ENCODE results near the gene ANKRD33B.

The ANKRD33B gene

DNA sequence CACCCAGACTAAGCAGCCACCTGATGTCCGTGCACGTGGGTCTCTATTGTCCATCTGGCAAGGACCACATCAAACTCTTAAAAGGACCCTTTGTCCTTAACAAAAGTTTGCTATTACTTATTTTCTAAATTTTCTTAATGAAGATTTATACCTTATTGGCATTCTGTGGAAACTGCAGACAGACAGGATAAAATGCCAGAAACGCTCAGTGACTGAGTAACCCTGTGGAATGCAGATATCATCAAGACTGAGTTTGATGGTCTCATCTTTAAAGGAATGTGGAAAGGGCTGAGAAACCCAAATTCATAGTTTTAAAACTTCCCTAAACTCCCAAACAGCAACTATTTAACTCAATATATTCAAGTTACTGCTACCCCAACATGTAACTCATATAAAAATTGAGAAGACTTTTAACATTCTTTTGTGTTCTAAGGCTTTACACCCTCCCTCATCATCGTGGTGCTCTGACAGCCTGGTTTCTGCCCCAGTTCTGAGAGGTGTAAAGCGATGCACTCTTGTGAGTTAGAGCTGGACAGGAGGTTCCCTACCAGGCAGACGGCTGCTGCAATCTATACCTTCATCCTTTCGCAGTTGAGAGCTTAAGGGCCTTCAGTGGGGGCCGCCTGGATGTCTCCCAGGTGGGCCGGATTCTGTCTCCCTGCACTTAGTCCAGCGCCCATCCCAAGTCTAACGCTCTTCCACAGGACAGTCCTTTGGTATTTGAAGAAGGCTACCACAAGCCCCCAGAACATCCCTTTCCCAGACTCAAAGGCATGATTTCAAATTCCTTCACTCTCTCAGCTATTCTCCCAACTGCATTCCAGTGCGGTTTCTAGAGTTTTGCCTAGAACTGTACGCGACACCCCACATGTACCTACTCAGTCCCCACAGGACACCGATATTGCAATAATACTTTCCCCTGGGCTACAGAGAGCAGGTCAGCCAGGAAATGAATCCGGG is 128.2 kb downstream of the ANKRD33B start:
- no peak for DNase-seq (ENCODE audit: low read depth, low spot score)

DNA sequence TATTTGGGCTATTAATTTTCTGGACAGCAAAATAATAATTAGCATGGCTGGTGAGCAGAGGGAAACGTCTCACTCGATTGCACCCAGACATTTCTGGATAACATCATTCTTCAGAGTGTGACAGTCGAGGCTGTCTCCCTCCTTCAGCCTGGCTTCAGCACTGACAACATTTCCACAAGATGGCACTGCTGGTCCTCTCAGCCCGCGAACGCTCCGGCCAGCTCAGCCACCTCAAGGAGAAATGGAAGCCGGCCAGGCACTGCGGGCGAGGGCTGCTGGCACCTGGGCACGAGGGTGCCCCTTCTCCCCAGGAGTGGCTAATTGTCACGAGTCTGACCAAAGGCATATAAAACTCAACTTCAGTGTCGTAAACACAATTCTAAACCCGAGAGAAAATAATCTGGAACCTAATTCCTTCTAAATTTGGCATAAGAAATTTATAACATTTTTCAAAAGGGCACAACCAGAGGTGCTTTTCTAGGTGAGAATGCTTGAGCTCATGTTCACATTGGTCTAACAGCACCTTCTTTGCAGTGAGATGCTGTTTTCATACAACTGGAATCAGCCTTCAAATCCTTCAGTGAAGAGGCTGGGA is 131.3 kb downstream of the ANKRD33B start:
- DNase-seq (ENCODE audit: low read depth, low spot score) = no peak

- no peak for DNase-seq (ENCODE audit: low read depth, low spot score)
Observed at GRCh38 chr5:10695759-10696543, 132.1 kb downstream of the ANKRD33B start.

- DNase-seq (ENCODE audit: low read depth, low spot score) = no peak
Observed at GRCh38 chr5:10699281-10699874, 135.5 kb downstream of the ANKRD33B start.

GRCh38 chr5:10699987-10700386 is 136.1 kb downstream of the ANKRD33B start:
- DNase-seq (ENCODE audit: low read depth, low spot score) = no peak

DNA sequence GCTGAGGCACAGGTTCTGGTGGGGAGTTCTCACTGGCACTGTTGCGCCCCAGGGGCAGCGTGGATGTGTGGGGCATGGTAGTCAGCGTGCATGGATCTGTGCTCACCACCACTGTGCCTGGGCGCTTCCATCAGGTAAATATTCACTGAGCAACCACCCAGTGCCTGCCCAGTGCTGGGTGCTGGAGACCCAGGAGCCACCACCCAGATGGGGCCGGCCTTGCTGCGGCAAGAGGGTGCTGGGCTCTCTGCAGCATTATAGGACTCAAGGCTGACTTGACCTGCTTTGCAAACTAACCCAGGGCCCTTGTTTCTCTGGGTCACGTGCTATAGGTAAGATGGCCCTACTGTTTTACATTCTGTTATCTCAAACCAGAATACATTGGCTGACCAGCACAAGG is 136.6 kb downstream of the ANKRD33B start:
- DNase-seq (ENCODE audit: low read depth, low spot score) = no peak

GRCh38 chr5:10701567-10702039 is 137.7 kb downstream of the ANKRD33B start:
- DNase-seq (ENCODE audit: low read depth, low spot score) = no peak

- no peak for DNase-seq (ENCODE audit: low read depth, low spot score)
Observed at GRCh38 chr5:10702040-10702629, 138.3 kb downstream of the ANKRD33B start.

DNA sequence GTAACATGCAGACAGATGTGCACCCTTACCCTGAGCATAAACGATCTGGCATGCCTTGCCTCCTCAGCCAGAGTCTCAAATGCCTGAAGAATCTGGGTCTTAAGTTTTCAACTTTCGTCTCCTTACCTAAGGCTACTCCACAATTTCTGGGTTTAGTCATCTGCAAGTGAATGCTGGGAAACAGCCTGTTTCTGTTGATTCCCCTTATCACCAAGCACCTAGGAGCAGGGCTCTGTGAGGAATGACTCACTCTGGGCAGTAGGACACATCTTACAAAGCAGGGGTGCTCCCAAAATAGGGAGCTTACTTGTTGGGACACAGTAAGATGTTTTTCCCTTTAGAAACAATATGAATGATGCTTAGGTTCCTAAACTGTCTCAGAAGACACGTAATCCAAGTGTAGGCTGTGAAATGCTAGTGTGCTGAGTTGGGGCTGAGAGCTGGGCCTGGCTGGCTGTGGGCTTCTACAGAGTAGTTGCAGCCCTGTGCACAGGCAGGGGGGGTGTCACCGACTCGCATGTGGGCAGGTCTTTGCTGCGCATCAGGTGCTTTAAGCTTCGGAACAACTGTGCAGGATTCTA is 139.1 kb downstream of the ANKRD33B start:
- DNase-seq (ENCODE audit: low read depth, low spot score) = no peak

- no peak for DNase-seq (ENCODE audit: low read depth, low spot score)
Observed at GRCh38 chr5:10703676-10704075, 139.8 kb downstream of the ANKRD33B start.

DNA sequence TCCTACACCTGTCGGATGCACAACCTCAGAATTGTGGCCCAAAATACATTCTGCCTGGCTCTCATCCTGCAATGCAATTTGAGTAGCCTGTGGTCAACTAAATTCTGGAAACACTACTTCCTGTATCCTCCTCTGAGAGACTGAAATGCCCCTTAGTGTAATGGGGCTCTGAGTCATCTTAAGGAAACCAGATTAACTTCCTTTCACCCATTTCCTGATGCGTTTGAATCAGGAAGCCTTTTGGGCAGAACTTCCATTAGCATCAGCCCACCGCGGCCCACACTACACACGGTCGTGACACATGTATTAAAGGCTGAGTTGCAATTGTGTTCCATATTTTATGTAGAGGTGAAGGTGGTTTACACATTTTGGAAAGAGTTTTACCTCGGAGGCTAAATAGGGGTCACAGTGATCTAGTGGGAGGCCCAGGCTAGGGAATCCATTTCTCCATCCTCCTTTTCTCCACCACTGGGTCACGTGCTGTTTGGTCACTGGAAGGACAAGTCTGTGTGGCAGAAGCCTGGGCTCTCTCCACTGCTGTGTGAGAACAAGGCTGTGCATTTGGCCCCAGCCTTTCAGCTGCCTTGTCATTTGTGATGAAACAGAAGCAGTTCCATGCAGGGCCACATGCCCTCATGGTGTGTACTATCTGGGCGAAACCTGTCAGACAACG is 141.2 kb downstream of the ANKRD33B start:
- no peak for DNase-seq (ENCODE audit: low read depth, low spot score)

DNA sequence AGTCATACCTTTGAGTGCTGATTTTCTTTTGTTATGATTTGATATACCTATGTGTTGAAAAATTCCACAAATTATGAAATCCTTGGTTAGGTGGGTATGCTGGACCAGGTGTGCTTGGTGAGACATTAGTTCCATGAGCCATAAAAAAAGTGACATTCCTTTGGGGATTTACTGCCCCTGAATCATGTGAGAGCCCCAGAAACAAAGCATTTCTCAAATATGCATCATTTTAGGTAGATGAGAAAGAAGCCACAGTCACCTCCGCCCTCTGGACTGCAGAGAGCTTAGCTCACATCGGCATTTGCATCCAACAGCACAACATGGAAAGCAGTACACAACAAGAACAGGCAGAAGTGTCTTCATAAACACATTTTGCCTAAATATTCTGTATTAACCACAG is 141.9 kb downstream of the ANKRD33B start:
- DNase-seq (ENCODE audit: low read depth, low spot score) = no peak

- DNase-seq (ENCODE audit: low read depth, low spot score) = no peak
Observed at GRCh38 chr5:10706326-10706725, 142.5 kb downstream of the ANKRD33B start.

All from activated CD4-positive, CD25-positive, alpha-beta regulatory T cell treated with anti-CD3 and anti-CD28 coated beads, Interleukin-2, amount 50 U/mL, for 16 hours (primary cell).